ENCODE data around the gene EOGT. TPM values are rescaled to one million over a fixed set of nuclear protein-coding genes. Genes with fewer than 3 reads are reported as not detected.
A peak's percentile ranks its signal among the peaks of the same experiment; 100 is the strongest.

The EOGT gene
- total RNA-seq, result 122 and 125 TPM in 2 replicates

DNA sequence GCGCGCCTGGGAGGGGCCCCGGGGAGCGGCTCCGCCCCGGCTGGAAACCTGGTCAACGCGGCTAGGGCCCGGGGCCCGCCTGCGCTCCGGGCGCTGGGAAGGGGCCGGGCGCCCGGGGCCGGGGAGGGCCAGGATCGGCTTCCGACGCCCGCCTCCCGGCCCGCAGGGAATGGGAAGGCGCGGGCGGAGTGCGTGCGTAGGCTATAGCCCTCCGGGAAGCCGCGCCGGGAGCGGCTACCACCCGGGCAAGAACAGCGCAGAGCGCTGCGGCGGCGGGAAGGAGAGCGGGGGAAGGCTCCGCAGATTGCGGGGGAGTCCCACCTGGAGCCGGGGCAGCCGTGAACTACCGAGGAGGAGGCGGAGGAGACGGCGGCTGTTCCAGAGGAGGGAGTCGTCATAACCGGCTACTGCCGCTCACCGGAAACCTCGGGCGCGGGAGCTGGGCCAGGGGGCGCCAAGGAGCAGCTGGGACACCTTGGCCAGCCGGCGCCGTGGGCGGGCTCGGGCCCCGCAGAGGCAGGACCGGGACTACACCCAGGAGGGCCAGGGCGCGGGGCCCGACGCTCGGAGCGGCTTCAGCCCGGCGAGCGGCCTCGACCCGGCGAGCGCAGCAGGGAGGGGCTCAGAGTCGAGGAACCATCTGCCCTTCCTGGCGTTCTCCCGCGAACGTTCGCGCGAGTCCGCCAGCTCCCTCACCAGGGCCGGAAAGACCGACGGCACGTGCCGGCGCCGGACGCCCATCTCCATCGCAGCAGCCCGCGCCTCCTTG, at the start of gene EOGT:
TSS of gene EOGT (minus strand) at position 432 of the 769 bp plus-strand sequence. CDS start 3,838 bp downstream, outside the sequence.
- peak; percentile 73 for DNase-seq (ENCODE audit: low read depth, low spot score)

GRCh38 chr3:69059688-69060087, 46.2 kb upstream of the EOGT start:
- DNase-seq (ENCODE audit: low read depth, low spot score), result no peak

DNA sequence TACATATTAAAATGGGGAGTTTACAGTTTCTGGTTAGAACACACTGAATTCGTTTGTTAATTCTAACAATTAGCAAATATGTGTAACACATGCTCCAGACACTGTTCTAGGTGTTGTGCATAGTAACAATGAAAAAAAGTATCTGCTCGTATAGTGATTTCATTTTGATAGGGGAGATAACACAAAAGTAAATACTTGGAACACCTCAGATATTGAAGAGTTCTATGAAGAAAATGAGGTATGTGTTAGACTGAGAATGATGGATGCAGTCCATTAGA, 45.4 kb upstream of the EOGT start:
- DNase-seq (ENCODE audit: low read depth, low spot score), result no peak

DNA sequence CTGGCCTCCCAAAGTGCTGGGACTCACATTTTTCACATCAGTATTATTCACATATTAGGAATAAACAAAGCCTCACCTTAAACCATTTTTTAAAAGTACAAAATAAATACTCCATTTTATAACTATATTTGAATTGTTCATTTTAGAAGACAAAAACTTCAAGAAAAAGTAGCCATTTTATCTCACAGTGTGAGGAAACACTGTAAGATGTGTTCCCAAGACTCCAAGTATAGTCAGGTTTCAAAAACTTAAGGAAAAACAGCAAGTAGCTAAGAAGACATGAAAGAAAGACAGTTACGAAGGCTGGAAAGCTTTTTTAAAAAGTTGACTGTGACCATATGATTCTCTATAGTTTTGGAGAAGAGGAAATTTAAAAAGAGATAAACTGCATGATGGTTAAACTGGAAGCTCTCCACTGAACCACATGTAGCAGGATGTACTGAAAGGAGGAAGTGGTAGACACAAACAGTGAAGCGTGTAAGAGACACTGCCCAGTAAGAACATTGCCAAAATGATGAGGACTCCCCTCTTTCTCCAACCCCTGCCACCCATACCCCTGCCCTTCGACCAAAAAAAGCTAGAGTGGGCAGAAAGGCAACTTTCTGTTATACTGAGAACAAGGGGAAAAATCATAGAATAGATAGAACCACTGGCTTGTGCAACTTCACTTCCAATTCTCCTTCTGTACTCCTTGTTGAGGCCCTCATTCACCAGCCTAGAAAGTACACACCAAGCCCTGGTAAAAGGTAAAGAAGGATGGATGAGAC, 44.9 kb upstream of the EOGT start:
- no peak for DNase-seq (ENCODE audit: low read depth, low spot score)

DNA sequence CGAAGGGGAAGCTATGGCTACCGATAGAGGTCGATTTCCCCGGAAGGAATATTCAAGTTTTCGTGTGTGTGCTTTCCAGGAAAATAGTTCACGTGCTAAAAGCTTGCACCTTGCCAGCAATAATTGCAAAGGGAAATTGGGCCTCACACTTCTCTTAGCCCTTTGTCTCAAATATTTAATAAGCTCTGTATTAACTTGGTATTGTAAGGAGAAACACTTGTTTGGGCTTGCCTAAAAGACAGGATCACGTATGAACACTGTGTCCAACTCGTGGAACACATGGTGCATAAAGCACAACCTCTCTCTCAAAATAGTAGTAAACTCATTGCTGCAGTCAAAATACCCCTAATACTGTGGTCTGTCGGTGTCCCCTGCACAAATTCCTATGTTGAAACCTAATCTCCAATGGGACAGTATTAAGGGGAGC, 39.0 kb upstream of the EOGT start:
- no peak for DNase-seq (ENCODE audit: low read depth, low spot score)

GRCh38 chr3:69051756-69052471, 38.4 kb upstream of the EOGT start, which contains the start of gene TMF1:
Gene TMF1, minus strand, starts transcription at chr3:69052333. Its CDS starts 247 bp downstream, at chr3:69052086.
- peak; percentile 98 for DNase-seq (ENCODE audit: low read depth, low spot score)

DNA sequence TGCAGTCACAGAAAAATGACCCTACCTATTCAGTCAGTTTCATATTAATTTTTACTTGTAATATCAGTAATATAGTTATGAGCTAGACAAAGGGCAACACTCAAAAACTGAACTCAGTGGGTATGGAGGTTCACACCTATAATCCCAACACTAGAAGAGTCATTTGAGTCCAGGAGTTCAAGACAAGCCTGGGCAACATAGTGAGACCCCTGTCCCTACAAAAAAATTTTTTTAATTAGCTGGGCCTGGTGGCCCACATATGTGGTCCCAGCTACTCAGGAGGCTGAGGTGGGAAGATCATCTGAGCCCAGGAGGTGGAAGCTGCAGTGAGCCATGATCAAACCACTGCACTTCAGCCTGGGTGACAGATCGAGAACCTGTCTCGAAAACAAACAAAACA, 35.5 kb upstream of the EOGT start:
- no peak for DNase-seq (ENCODE audit: low read depth, low spot score)

GRCh38 chr3:69044608-69045007, 31.1 kb upstream of the EOGT start:
- DNase-seq (ENCODE audit: low read depth, low spot score), result no peak

- peak; percentile 89 for DNase-seq (ENCODE audit: low read depth, low spot score)
These were observed 20.0 kb upstream of the EOGT start for GRCh38 chr3:69033470-69033869.

- no peak for DNase-seq (ENCODE audit: low read depth, low spot score)
These were observed 19.3 kb upstream of the EOGT start for GRCh38 chr3:69032737-69033136.

GRCh38 chr3:69032142-69032541, 18.7 kb upstream of the EOGT start:
- no peak for DNase-seq (ENCODE audit: low read depth, low spot score)

DNA sequence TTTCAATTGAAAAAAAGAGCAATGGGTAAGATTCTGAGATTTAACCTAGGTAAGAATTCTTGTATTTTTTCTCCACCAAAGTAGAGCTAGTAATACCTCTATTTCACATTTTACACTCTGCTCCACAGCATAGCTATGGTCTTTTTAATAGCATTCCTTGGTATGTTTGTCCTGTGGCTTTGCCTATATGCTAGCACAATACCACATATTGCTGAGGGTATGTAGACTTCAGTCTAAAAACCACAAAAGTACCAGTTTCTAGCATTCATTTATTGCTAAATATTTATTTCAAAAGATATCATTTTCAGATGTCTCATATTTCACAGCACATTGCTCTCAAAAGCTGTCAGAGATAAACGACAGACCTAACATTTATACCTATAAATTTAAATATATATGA, 18.2 kb upstream of the EOGT start:
- no peak for DNase-seq (ENCODE audit: low read depth, low spot score)

DNA sequence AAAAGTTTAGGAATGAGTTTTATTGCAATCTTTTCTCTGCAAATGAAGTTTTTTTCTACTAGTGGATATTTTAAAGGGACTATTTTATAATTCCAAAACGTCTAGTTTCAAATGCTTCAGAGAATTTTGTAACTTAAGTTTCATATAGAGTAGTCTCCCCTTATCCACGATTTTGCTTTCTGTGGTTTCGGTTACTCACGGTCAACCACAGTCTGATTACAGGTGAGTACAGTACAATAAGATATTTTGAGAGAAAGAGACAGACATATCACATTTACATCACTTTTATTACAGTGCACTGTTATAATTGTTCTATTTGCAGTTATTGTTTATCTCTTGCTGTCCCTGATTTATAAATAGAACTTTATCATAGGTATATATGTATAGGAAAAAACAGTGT, 7.4 kb upstream of the EOGT start:
- no peak for DNase-seq (ENCODE audit: low read depth, low spot score)

DNA sequence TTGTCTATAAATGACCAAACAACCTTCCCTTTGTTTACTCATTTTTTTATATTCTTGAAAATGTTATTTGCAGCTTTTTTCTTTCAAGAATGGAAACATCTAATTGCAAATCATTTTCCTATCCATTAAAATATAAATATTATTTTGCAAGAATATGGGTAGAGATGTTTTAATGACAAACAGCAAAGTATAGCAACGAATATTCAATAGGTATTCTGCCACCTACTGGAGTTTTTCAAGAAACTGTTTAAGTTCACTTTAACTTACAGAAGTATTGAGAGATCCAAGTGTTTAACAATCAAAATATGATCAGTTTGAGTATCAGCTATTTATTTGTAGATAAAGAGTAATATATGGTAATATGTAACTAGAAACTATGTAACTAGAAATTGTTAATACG, 6.9 kb upstream of the EOGT start:
- no peak for DNase-seq (ENCODE audit: low read depth, low spot score)

GRCh38 chr3:69016901-69017300, 3.4 kb upstream of the EOGT start:
- DNase-seq (ENCODE audit: low read depth, low spot score), result no peak

GRCh38 chr3:69016102-69016501, 2.6 kb upstream of the EOGT start:
- no peak for DNase-seq (ENCODE audit: low read depth, low spot score)

DNA sequence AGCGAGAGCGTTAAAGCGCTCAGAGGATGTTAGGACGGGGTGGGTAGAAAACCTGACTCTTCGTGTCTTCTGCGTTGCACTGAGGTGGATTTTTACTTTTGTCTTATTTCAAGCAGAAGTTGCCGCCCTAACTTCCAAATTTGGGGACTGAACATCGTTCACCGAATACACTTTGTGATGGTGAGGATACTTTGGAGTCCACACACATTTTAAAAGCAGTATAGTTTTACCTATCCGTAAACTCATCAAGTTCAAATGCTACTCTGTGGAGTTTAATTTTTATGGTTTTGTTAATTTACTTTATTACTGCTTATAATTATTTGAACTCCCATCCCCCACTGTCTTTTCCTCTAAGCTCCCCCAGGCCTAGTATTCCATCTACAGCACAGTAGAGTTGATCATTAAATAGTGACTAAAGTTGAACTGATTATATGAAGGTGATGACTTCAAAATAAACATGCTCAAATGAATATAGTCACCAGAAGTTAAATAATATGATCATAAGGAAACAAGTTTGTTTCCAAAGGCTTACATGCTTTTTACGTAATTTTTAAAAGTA, 617 bp upstream of the EOGT start:
- DNase-seq (ENCODE audit: low read depth, low spot score), result no peak

- DNase-seq (ENCODE audit: low read depth, low spot score), result no peak
These were observed 658 bp downstream of the EOGT start for GRCh38 chr3:69012800-69013252.

GRCh38 chr3:69012100-69012799, 1.2 kb downstream of the EOGT start:
- DNase-seq (ENCODE audit: low read depth, low spot score), result no peak

GRCh38 chr3:69011096-69011730, 2.3 kb downstream of the EOGT start:
- no peak for DNase-seq (ENCODE audit: low read depth, low spot score)
